ENCODE results near the gene VWA2.

The VWA2 gene

DNA sequence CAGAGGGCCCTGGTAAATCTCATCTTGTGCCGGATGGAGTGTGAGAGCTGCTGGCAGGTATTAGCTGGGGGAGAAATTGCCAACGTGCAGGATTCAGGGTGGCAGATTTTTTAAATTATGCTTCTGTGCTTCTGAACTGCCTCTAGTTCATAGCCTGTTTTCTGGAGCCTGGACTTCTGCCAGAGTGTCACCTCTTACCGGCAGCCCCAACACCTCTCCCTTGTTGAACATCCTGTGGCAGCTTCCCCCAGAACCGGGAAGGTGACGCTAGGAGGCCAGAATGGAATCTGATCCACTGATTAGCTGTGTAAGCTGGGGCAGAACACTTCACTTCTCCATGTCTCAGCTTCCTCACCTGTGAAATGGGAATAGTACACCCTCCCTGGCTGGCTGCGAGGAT is 5.1 kb downstream of the VWA2 start:
- no peak overlapping the region for H3K4me3 ChIP-seq
- peak overlapping the region in 9 of 21 experiments; percentile 1 to 77 (median 34) for H3K27ac ChIP-seq

DNA sequence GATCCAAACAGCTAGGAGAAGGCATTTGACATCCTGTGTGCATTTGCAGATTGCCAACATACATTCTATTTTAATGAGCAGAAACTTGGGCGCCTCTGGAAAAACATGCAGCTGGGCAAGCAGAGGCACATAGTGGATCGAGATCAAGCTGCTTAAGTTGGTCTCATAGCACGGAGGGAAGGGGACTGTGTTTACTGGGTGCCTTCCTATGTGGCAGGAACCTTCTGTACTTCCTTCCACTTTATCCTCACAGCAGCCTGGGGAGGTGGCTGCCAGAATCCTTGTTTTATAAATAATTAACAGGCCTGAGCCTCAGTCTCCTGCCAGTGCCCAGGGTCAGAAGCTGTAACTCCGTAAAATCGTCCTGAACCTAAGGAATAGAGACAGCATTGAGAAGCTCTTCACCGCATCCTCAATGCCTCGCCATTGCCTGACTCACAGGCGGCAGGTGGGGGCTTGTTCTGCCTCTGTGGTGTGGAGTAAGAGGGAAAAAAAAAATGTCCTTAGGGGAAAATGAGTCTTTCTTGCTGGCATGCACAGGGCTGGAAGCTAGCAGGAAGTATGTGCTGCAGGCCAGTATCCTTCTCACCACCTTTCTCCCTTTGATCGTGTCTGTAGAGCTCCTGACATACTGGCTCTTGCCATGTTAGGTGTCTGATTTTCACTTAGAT is 6.2 kb downstream of the VWA2 start:
- H3K4me3 ChIP-seq = no peak overlapping the region
- H3K27ac ChIP-seq = peak overlapping the region in 11 of 21 experiments; percentile 1 to 77 (median 43)

DNA sequence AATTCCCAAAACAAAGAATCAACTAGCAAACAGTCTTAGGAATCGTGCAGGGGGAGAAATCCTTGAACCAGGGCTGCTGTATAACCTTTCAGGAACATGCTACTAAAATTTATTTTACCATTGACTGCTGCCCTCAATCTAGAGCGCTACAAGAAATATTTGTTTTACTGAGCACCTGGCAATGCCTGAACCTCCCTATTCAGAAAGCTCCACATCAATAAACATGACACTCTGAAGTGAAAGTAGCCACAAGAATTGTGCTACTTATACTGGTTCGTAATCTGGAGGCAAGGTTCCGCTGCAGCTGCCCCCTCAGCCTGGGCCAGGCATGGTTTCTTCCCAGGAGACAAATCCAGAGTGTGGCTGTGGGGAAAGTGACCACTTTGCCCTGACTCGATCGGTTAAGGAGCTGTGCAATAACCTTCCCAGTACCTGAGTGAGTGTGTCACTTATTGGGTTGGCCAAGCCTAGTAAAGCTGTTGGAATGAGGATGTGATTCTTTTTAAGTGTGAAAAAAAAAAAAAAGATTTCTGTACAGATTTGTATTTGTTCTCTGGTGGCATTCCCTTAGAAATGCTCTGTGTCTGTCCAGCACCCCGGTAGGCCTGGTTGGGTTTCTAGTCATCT is 7.7 kb downstream of the VWA2 start:
- H3K4me3 ChIP-seq = no peak overlapping the region
- H3K27ac ChIP-seq = peak overlapping the region in 4 of 21 experiments; percentile 7 to 65 (median 52)

DNA sequence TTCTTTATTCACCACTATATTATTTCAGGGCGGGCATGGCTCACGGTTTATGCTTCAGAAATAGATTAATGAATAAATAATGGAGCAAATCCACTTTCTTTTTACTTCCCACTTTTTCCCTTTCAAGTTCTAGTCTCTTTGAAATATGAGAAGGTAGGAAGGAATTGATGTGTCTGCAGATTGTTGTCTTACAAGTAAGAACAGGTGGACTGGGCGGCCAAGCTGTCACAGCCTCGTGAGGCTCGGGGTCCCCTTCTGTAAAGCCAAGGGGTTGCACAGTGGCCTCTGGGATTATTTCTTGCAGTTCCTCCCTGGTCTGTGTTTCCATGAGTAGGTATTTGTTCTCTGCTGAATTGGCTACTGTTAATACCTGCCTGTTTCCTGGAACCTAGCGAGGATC is 11.2 kb downstream of the VWA2 start:
- no peak overlapping the region for H3K4me3 ChIP-seq
- H3K27ac ChIP-seq = peak overlapping the region in 1 of 21 experiments; percentile 30

DNA sequence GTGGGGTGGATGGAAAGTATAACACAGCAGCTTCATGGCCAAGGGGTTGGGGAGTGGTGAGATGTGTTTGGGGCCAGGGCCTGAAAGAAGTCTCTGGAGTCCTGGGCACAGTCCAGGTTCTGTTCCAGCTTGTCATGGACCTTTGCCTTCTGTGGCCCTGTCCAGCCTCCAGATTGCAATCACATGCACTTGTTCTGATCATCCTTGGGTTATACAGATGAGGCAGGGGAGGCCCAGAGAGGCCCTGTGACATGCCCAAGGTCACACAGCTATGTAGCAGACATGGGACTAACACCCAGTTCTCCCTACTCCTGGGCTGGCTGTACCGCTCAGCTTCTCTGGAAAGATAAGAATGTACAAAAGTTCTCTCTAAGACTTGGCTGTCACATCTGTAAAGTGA is 11.7 kb downstream of the VWA2 start:
- peak overlapping the region in 1 of 21 experiments; percentile 30 for H3K27ac ChIP-seq
- H3K4me3 ChIP-seq = no peak overlapping the region

DNA sequence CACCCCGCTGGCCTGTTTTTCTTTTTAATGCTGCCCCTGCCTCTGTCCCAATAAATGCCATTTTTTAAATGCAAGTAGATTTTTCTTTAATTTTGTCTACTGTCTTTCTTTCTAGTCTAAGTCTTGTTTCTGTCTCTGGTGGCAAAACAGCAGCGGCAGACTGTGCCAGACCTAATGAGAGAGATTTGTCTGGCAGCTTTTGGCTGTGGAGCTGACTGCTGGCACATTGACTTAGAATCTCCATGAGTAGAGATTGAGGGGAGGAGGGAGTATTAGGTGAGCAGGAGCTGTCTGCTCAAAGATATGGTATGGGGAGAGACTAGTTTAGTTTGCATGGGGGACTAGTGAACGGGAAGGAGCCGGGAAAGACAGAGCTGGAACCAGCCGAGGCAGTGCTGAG is 13.0 kb downstream of the VWA2 start:
- H3K4me3 ChIP-seq = no peak overlapping the region
- H3K27ac ChIP-seq = no peak overlapping the region

DNA sequence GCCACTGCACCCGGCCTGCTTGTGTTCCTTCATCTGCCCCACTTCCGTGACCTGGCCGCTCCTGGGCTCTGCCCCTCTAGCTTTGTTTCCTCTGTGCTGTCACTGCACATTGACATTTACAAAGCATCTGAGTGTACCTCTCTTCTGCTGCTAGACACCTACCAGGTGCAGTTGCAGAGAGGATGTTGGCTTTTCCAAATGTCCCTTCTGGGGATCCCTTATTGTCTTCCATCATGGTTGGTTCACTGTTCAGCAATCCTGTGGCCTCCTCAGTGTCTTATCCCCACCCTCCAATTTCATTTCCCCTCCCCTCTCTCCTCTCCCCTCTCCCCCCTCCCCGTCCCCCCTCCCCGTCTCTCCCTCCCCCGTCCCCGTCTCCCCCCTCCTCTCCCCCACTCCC is 13.8 kb downstream of the VWA2 start:
- Histone ChIP-seq H3K27ac (no peak overlapping the region), H3K4me3 (no peak overlapping the region)

DNA sequence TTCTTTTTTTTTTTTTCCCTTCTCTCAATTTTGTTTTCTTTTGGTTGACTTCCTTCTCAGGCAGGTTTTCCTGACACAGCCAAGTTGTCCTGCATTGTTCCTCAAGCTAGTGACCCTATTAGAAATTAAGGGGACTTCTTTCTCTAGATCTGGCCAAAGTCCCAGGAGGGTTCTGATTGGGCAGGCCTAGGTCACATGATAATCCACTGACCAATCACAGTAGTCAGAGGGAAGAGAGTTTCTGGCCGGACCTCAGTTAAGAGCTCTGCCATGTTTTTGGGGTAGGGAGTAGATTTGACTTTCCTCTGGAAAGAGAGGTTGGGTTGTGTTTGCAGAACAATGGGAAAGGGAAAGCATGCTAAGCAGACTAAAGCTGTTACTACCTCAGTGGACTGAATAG is 16.2 kb downstream of the VWA2 start:
- Histone ChIP-seq H3K4me3 (no peak overlapping the region), H3K27ac (no peak overlapping the region)

DNA sequence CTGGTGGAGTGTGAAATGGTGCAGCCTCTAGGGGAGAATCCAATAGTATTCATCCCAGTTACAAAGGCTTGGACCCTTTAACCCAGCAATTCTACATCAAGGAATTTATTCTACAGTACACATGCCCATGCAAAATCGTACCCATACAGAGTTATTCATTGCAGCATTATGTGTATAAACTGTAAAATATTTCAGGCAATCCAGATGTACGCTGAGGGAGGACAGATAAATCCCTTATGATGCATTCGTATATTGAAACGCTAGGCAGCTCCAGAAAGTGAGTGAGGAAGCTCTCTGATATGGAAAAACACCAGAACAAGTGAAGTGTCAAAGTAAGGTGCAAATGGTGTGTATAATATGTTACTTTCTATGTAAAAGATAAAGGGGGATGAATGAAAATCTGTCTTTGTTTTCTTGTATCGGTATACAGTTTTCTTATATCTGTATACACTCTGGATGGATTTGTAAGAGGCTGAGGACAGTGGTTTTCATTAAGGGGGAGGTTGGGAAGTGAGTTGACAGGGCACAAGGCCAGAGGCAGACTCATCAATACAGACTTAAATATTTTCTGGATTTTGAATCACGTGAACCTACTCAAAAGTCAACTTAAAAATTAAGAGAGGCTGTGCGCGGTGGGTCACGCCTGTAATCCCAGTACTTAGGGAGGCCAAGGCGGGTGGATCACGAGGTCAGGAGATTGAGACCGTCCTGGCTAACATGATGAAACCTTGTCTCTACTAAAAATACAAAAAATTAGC is 17.1 kb downstream of the VWA2 start:
- H3K27ac ChIP-seq = no peak overlapping the region

DNA sequence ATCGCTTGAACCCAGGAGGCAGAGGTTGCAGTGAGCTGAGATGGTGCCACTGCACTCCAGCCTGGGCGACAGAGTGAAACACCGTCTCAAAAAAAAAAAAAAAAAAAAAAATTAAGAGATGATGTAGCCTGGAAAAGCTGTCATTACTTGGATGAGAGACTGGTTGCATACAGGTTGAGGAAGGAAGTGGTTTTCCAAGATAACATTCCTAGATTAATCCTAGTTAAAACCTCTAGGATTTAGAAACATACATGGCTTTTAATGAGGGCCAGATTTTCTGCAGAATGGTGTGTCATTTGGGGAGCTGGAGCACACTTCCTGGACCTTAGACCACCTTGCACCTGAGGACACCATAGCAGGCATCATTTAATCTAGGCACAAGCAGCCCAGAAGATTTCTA is 17.8 kb downstream of the VWA2 start:
- Histone ChIP-seq H3K27ac (no peak overlapping the region), H3K4me3 (no peak overlapping the region)

More for the DNA sequence above, 17.1 kb downstream of the VWA2 start:
- no peak overlapping the region for H3K4me3 ChIP-seq

DNA sequence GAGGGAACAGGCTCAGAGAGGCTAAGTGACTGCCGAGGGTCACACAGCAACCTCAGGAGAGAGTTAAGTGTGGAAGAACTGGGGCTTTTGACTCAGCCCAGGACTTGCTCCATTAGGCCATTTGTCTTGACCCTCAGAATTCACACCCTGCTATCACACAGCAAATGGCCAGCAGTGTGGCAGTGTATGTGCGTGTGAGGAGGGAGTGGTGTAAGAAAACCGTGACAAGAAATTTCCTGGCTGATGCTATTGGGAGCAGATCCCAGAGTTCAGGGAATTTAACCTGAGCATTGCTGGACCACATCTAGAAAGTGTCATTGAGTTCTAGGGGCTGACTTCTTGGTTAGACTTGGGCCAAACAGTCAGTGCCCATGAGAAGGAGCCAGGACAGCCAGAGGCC is 18.4 kb downstream of the VWA2 start:
- Histone ChIP-seq H3K4me3 (no peak overlapping the region), H3K27ac (peak overlapping the region in 9 of 21 experiments; percentile 3 to 53 (median 28))

DNA sequence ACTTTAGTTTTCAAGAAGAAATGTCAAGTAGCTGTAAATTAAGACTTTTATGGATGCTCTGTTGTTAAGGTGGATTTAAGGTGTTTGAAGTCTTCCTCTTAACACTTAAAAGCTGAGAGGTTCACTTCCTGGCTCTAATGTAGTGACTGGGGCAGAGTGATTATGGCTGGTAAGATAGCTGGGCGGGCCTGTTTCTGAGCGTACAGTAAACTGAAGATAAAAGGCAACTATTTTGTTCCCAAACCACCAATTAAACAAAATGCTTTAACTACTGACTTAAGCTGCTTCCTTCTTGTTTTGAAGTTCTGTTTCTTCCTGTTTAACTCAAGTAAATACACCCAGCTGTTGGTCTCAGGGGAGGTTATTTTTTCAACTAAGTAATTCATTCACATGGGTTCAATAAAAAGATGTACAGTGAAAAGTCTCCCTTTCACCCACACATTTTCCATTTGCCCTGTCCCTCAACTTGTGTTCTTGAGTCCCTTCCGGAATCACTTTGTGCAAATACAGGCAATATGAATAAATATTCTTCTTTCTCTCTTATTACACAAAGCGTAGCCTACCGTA is 19.3 kb downstream of the VWA2 start:
- Histone ChIP-seq H3K4me3 (no peak overlapping the region), H3K27ac (peak overlapping the region in 9 of 21 experiments; percentile 3 to 53 (median 35))

DNA sequence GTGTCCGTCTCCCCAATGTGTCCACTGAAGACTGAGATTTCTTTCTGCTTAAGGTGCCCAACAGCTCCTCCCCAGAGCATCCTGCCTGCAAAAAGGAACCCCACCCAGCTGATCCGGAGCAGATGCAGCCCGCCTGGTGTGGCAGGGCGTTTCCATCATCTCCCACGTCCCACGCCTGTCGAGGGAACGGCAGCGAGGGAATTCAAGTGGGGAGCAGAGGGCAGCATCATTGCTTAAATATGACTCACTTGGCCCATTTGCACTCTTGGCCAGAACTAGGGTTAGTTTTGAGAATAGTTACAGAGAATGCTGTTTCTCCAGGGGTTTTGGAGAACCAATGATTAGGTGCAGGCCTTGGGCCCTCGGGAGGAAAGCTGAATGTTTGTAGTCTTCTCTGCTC is 20.8 kb downstream of the VWA2 start:
- Histone ChIP-seq H3K27ac (peak overlapping the region in 11 of 21 experiments; percentile 15 to 72 (median 59)), H3K4me3 (no peak overlapping the region)

DNA sequence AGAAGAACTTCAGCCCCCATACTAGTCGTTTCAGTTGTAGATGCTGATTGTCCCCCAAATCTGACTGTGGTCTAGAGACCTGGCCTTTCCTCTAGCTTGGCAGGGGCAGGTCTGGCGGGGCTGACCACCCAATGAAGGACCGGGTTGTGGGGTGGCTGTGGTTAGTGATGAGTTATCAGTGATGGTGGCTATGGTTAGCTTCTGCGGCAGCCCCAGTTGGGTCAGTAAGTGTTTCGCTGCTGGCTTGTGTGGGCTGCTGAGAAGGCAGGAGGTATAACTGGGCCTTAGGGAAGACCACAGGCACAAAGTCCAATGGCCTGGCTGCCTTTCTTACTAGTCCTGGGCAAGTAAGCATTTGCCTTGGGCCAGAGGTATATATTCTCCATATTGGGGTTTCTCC is 21.3 kb downstream of the VWA2 start:
- H3K27ac ChIP-seq = peak overlapping the region in 16 of 21 experiments; percentile 15 to 74 (median 62)
- no peak overlapping the region for H3K4me3 ChIP-seq

DNA sequence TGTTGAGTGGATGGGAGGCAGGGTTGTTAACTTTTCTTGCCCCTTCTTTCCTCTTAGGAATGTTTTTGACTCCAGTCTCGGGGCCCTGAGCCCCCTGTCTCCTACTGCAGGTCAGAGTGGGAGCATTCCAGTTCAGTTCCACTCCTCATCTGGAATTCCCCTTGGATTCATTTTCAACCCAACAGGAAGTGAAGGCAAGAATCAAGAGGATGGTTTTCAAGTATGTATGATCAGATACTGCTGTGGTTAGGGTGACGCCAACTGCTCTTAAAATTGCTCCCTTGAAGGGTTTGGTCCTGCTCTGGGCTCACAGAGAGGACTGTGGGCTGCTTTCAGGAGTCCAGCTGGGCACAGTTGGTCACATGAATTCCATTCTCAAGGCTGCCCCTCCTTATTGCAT is 22.0 kb downstream of the VWA2 start:
- H3K4me3 ChIP-seq = no peak overlapping the region
- peak overlapping the region in 11 of 21 experiments; percentile 15 to 74 (median 68) for H3K27ac ChIP-seq

DNA sequence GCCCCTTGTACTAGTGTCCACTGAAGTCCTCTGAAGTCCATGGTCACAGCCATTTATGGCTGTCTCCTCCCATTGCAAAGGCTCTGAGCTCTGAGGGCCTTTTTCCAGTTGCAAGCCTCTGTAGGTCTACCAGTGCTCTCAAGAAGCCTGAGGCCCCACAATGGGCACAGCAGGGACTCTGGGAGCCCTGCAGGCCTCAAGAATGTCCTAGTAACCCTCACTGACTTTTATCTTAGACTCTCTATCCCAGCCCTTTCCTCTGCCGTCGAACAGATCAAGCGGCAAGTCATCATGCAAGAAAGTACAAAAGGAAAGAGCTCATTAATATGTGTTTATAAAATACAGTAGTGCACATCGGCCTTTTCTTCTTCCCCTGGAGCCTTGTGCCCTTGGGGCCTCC is 23.4 kb downstream of the VWA2 start:
- no peak overlapping the region for H3K27ac ChIP-seq
- H3K4me3 ChIP-seq = no peak overlapping the region

DNA sequence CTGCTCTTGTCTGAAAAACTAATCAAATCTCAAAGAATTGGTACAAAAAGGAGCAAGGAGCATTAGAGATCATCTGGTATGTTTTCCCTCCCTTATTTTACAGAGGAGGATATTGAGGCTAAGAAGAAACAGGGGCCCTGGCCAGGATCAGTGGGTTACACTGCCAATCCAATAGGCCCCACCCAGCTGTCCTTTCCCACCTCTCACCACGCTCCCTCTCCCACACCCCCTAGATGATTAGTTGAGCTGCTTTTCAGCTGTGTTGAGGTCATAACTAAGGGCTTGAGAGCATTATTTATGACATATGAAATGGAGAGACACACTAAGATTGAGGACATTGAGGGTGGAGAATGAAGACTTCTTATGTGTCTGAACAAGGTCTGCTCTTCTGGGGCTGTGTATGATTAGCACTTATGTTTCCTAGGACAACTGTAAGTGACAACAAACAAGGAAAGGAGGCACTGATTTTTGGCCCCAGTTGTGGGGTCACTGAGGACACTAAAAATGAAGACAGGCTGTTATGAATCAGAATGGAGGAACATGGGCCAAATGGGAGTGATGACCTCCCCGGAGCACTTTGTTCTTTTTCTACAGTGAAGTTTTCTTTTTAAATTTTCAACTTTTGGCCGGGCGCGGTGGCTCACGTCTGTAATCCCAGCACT is 26.5 kb downstream of the VWA2 start:
- Histone ChIP-seq H3K4me3 (no peak overlapping the region), H3K27ac (peak overlapping the region in 12 of 21 experiments; percentile 18 to 71 (median 54))

DNA sequence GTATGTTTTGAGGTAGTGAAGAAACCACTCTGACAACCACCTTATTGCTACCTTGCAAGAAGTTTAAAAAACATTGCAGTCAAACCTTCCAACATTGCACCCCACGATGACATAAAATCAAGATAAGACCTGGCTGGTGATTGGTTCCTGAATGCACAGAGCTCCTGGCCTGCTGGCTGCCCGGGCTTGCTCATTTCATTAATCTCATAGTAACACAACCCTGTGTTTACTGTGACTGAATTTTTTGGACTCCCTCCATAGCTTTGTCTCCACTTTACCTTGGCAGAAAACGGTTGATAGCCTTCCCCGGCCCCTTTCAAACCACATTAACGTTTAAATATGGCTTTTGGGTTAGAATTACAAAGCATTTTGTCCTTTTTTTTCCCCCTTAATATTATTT is 27.5 kb downstream of the VWA2 start:
- H3K27ac ChIP-seq = peak overlapping the region in 8 of 21 experiments; percentile 2 to 69 (median 43)
- no peak overlapping the region for H3K4me3 ChIP-seq

DNA sequence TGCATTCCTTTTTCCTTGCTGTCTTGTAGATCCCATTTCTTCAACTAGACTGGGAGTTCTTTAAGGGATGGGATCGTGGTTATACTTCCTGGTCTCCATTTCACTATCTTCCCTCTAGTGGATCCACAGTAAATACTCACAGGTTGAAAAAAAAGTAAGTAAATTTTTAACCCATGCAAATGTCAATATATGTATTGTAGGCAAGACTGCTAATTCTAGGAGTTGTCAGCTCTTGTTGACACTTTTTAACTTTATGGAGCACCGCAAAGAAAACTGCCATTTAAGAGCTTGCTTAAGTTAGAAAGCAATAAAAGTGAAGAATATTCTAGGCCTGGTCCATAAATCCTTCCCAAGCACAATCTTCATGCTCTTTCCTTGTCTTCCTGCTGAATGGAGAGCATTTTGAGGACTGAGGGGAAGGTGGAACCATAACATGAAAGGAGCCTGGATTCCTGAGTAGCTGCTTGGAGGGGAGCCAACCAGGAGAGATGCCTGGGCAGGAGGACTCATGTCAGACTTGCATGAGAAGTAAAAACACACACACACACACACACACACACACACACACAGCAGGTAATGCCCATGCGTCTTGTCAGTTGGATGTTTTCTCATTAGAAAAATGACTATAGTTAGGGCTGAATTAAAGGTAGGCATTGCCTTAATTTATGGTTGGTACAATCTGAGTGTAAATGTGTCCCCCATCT is 32.2 kb downstream of the VWA2 start:
- Histone ChIP-seq H3K27ac (peak overlapping the region in 8 of 21 experiments; percentile 3 to 58 (median 20)), H3K4me3 (no peak overlapping the region)
